Measurements from ENCODE around the gene NPBWR2.

The NPBWR2 gene

DNA sequence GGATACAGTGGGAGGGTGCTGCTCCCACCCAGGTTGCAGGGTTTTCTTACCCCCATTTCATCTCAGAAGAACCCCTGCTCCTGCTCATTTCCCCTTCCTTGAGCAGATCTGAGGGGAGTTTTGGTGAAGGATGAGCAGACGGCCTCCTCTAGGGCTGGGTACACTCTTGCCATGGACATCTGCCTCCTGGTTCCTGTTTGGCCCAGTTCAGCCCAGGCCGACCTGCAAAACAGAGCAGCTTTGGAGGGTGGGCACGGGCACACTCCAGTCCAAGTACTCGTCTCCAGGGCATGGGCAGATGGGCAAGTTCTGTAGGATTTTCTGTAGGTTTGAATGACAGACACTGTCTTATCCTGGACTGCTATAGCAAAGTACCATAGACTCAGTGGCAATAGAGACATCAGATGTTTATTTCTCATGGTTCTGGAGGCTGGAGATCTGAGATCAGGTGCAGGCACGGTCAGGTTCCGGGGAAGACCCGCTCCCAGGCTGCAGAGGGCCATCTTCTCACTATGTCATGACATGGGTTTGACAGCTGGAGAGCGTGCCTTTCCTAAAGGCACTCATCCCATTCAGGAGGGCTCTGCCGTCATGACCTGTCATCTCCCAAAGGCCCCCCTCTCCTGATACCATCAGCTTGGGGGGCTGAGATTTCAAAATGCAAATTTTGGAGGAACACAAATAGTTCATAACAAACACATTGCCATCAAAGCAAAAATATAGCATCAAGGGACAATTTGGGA lies 6.2 kb downstream of the NPBWR2 start:
- TF ChIP-seq FOXP2 (optimal IDR thresholded peaks at IDR 0.05; ENCODE audit: borderline replicate concordance, extremely low read depth, extremely low read length, insufficient read depth) (no peak), SIN3A (IDR thresholded peaks at IDR 0.05; ENCODE audit: borderline replicate concordance, insufficient read depth, low read length) (no peak), POLR2AphosphoS5 (IDR thresholded peaks at IDR 0.05; ENCODE audit: low read depth, low read length) (no peak), REST (IDR thresholded peaks at IDR 0.05; ENCODE audit: insufficient read depth in 1 of 2, low read depth in 2 of 2, low read length in 2 of 2) (no peak), TAF1 (IDR thresholded peaks at IDR 0.05; ENCODE audit: borderline replicate concordance, insufficient read depth, low read length) (no peak)

- TF ChIP-seq SIN3A (IDR thresholded peaks at IDR 0.05; ENCODE audit: borderline replicate concordance, insufficient read depth, low read length): no peak
- no peak for TF ChIP-seq REST (IDR thresholded peaks at IDR 0.05; ENCODE audit: insufficient read depth in 1 of 2, low read depth in 2 of 2, low read length in 2 of 2)
- no peak for TF ChIP-seq FOXP2 (optimal IDR thresholded peaks at IDR 0.05; ENCODE audit: borderline replicate concordance, extremely low read depth, extremely low read length, insufficient read depth)
- TF ChIP-seq POLR2AphosphoS5 (IDR thresholded peaks at IDR 0.05; ENCODE audit: low read depth, low read length): no peak
- TF ChIP-seq TAF1 (IDR thresholded peaks at IDR 0.05; ENCODE audit: borderline replicate concordance, insufficient read depth, low read length): no peak
Measured at GRCh38 chr20:64100566-64100888, 6.8 kb downstream of the NPBWR2 start.

DNA sequence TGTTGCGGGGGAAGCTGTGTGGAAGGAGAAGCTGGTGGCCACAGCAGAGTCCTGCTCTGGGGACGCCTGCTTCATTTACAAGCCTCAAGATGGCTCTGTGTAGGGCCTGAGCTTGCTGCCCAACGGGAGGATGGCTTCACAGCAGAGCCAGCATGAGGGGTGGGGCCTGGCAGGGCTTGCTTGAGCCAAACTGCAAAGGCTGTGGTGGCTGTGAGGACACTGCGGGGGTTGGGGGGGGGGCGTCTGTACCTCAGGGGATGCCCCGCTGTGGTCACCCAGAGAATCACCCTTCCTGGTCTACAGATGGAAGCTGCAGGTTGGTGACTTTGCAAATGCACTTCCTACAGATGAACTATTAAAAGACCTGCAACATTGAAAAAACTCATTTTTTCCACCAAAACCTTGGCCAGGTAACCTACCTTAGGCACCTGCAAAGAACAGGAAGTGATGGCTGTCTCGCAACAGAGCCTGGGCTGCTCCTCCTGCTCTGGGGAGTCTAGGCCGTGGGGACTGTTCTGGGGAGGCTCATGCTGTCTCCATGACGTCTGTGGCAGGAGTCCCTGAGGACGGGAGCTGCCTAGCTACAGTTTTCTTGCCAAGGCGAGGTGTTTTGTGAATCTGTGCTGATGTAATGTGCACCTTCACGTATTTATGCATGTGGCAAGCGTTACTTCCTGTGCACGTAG lies 7.3 kb downstream of the NPBWR2 start:
- TF ChIP-seq POLR2AphosphoS5 (IDR thresholded peaks at IDR 0.05; ENCODE audit: low read depth, low read length): no peak
- TF ChIP-seq REST (IDR thresholded peaks at IDR 0.05; ENCODE audit: insufficient read depth in 1 of 2, low read depth in 2 of 2, low read length in 2 of 2): no peak
- no peak for TF ChIP-seq SIN3A (IDR thresholded peaks at IDR 0.05; ENCODE audit: borderline replicate concordance, insufficient read depth, low read length)

- TF ChIP-seq POLR2AphosphoS5 (IDR thresholded peaks at IDR 0.05; ENCODE audit: low read depth, low read length): no peak
- no peak for TF ChIP-seq REST (IDR thresholded peaks at IDR 0.05; ENCODE audit: insufficient read depth in 1 of 2, low read depth in 2 of 2, low read length in 2 of 2)
- TF ChIP-seq TAF1 (IDR thresholded peaks at IDR 0.05; ENCODE audit: borderline replicate concordance, insufficient read depth, low read length): no peak
- no peak for TF ChIP-seq FOXP2 (optimal IDR thresholded peaks at IDR 0.05; ENCODE audit: borderline replicate concordance, extremely low read depth, extremely low read length, insufficient read depth)
- no peak for TF ChIP-seq SIN3A (IDR thresholded peaks at IDR 0.05; ENCODE audit: borderline replicate concordance, insufficient read depth, low read length)
Measured at GRCh38 chr20:64099086-64099786, 8.1 kb downstream of the NPBWR2 start.
